ENCODE data around the gene NR1H2.

- no peak for TF ChIP-seq EZH2phosphoT487 (IDR thresholded peaks at IDR 0.05; ENCODE audit: insufficient read depth, low read depth)
- TF ChIP-seq EZH2 (IDR thresholded peaks at IDR 0.05; ENCODE audit: insufficient read depth, poor library complexity, severe bottlenecking), result no peak
These were observed 3.9 kb downstream of the NR1H2 start for GRCh38 chr19:50380137-50380536.

All from GM23248 (cell line).